GM18508 (cell line): ENCODE results near the gene EIF1B.

ENCODE experiments used
- ATAC-seq: cut with Tn5 transposase; IDR thresholded peaks from one replicate; pipeline ENCODE4 v1.9.1; 2021; ENCODE audit warnings: moderate number of reproducible peaks; ENCODE audit not compliant: insufficient read depth, unreplicated experiment

EIF1B gene

DNA sequence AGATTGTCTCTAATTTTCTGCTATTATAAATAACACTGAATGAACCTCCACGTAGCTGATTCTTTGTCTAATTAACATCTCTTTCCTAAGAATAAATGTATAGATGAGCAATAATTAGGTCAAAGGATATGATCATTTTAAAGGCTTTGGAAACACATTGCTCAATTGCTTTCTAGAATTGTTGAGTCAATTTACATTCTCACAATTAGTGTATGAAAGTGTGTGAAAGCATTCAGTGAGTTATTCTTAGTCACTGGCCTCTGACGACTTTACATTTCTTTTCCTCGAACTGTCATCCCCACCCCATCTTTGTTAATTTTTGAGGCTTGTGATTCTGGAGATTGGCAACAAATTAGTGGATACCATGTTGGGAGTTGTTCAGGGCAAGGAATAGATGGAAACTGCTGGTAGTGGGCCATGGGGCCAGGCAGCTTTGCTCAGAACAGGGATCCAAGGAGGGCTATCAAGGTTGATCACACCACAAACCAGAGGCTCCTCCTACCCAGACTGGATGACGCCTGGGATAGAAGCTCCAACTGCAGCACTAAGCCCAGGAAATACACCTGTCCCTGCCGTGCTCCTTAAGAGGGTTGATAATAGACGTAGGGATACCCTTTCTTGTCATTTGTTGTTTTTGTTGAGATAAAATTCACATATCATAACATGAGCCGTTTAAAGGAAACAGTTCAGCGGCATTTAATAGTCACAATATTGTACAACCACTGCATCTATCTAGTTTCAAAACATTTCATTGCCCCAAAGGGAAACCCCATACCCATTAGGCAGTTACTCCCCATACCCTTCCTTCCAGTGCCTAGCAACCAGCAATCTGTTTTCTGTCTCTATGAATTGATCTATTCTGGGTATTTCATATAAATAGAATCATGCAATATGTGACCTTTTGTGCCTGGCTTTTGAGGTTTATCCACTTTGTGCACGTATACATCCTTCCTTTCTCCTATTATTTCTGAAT lies 27.9 kb downstream of the EIF1B start:
- peak; percentile 65 for ATAC-seq

DNA sequence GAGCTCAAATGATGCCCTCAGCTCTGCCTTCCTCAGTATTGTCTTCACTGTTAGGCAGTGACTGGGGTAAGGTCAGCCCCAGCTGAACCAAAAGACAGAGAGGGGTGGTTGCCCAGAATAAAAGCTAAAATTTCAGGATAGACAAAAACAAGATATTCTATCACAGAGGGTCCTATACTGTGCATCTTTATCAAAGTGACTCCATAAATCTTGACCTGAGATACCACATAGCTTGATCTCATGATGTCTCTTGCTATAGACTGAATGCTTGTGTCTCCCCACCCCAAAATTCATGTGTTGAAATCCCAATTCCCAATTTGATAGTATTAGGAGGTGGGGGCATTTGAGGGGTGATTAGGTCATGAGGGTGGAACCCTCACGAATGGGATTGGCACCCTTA lies 30.4 kb downstream of the EIF1B start:
- ATAC-seq: no peak

DNA sequence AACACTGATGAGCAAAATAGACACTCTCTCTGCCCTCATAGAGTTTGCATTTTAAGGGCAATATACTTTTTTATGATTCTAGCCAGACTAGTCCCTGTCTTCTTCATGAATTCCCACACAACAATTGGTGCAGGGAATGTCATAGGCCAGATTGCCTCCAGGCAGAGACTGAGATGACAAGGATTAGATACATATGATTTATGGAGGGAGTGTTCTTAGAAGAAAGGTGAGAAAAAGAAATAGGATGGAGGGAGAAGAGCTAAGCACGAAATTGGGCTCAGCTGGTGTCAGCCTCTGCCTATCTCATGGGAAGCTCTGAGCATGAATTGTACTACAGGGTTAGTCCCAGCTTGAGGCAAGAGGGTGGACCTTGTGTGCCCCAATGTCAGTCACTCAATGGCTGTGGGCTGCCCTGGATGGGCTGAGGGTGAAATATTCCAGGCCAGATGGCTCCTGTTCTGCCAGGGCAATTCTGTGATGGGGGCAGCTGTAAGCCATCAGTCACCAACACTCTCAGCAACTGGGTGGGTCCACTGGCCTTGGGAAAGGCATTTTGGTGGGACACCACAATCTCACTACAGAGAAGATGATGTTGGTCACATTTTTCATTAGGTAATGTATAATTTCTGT lies 31.1 kb downstream of the EIF1B start:
- ATAC-seq: no peak

DNA sequence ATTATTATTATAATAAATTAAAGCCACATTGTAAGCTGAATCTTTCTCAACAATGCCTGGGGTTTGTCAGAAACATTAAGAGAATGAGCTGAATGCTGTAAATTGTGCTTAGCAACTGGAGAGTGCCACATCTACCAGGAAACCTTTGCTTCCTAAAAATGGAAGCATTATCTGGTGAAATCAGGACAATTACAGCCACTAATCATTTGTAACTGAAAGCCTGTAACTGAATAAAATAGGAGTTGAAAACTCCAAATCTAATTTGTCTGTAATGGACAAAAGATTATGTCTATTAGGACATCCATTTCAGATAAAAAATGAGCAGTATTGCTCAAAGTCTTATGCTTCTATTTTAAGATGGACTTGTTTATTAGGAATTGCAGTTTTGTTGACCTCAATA lies 32.2 kb downstream of the EIF1B start:
- no peak for ATAC-seq

DNA sequence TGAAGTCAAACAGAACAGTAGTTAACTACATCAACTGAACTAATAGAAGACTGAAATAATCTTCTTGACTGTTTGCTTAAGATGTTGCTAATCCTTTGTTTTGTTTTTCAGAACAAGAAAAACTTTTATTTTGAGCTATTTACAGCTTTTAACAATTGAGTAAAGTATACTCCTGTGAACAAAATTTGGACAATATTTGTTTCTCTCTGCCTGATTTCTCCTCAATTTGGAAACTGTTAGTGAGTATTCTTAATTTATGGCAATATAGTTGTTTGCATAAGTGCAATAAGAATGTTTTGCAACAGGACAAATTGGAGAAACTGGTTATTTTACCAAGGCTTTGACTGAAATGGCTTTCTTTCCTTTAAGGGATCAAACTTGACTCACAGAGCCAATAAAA lies 41.0 kb downstream of the EIF1B start:
- no peak for ATAC-seq

DNA sequence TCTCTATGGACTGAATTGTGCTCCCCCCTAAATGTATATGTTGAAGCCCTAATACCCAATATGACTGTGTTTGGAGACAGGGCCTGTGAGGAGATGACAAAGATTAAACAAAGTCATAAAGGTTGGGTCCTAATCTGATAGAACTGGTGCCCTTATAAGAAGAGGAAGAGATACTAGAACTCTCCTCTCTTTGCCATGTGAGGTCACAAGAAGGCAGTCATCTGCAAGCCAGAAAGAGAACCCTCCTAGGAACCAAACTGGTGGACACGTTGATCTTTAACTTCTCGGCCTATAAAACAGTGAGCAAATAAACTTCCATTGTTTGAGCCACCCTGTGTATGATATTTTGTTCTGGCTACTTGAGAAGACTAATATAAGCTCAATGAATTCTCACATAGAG lies 45.9 kb downstream of the EIF1B start:
- ATAC-seq: no peak

DNA sequence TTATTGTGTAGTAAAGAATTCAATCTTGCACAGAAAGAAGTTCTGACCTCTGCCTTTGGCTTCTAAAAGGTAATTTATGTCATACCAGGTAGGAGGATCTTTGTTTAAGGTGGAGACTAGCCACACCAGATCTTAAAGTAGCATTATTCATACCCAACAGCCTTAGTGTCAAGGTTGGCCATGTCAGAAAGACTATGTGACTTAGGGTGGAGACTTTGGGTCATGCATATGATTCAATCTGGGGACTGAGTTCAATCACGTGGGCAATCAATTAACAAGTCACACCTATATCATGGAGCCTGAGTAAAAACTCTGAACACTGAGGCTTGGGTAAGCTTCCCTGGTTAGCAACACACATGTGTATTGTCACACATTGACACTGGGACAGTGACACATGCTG lies 48.9 kb downstream of the EIF1B start:
- ATAC-seq: no peak
